Thyroid gland (tissue), 4 donors: ENCODE measurements around the gene AMFR. TPM values are rescaled to one million over a fixed set of nuclear protein-coding genes. Genes with fewer than 3 reads are reported as not detected.

Experiments used
- DNase-seq, 2 donors: peaks; one replicate each; pipeline ENCODE4 v3.0.0-alpha.2; 2019
- H3K27ac ChIP-seq, 3 donors: fragments of 200-600 bp; sonication (generic); 1 replicate in 2 of 3; 2 replicates in 1 of 3; pipeline ENCODE4 v1.5.1; 2016 to 2019; ENCODE audit warnings: mild to moderate bottlenecking in 1 of 3, moderate library complexity in 1 of 3
- H3K27me3 ChIP-seq: fragments of 200-600 bp; sonication (generic); one replicate; pipeline ENCODE4 v1.5.1; 2019
- H3K36me3 ChIP-seq, 2 donors: fragments of 200-600 bp; sonication (generic); one replicate each; pipeline ENCODE4 v1.5.1; 2016 to 2019
- H3K4me1 ChIP-seq, 2 donors: fragments of 200-600 bp; sonication (generic); one replicate each; pipeline ENCODE4 v1.5.1; 2017 to 2019
- H3K4me3 ChIP-seq, 3 donors: fragments of 200-600 bp; sonication (generic); replicated peaks in 1 of 3; 1 replicate in 2 of 3; 2 replicates in 1 of 3; pipeline ENCODE4 v1.5.1; 2016; ENCODE audit warnings: mild to moderate bottlenecking in 1 of 3
- H3K9me3 ChIP-seq: fragments of 200-600 bp; sonication (generic); one replicate; pipeline ENCODE4 v1.5.1; 2017
- CTCF ChIP-seq, 6 experiments: fragments of 200-600 bp in 3 of 6; fragments of 450-650 bp in 3 of 6; sonication (generic) in 3 of 6; IDR thresholded peaks; one replicate each; pipeline ENCODE4 v1.5.1; 2016 to 2019; ENCODE audit warnings: antibody characterized with exemption in 6 of 6, mild to moderate bottlenecking in 2 of 6, inconsistent platforms in 1 of 6, moderate library complexity in 1 of 6
- POLR2A ChIP-seq, 2 donors: fragments of 450-650 bp; IDR thresholded peaks; one replicate each; pipeline ENCODE4 v1.6.1; 2017; ENCODE audit warnings: antibody characterized with exemption in 2 of 2, mild to moderate bottlenecking in 2 of 2, moderate library complexity in 1 of 2
- WGBS, 2 donors: methylation state at CpG; one replicate each; pipeline ENCODE4 v1.1.5; 2017; 5-methylcytosine and 5-hydroxymethylcytosine counted together
- intact Hi-C: fragments of 100-400 bp; cut with DNase I; formaldehyde crosslinking; loops from one replicate; pipeline ENCODE4 v1.15.1; 2023
- total RNA-seq, 4 donors: library from RNA; depleted of rRNA; stranded (reverse); fragments of >200 nt; gene quantifications; one replicate each; pipeline ENCODE4 v1.2.3, GENCODE V29; 2016

The AMFR gene
- total RNA-seq, 4 donors from 2014 or later = 130 to 167 (median 146) TPM

GRCh38 chr16:56327929-56328258, 97.5 kb downstream of the AMFR start:
- no peaks in the 10 kb centered on the region for H3K36me3 ChIP-seq
- TF ChIP-seq POLR2A (IDR thresholded peaks at IDR 0.05) = no peak
- no peaks in the 10 kb centered on the region for H3K27me3 ChIP-seq
- WGBS, 2 donors = 82 to 88% methylated on average over 6 of the region's 6 CpGs
- H3K9me3 ChIP-seq = no peaks in the 10 kb centered on the region
- DNase-seq = no peak
- no peaks in the 10 kb centered on the region for H3K4me1 ChIP-seq
- no peak overlapping the region for H3K4me3 ChIP-seq
- no peak overlapping the region for H3K27ac ChIP-seq
- intact Hi-C loops = no loop called here

GRCh38 chr16:56327071-56327928, 98.0 kb downstream of the AMFR start:
- DNase-seq = no peak
- 83 to 88% methylated on average over 10 to 15 of the region's 18 CpGs for WGBS, 2 donors
- intact Hi-C loops = no loop called here
- no peaks in the 10 kb centered on the region for H3K27me3 ChIP-seq
- no peak for TF ChIP-seq POLR2A (IDR thresholded peaks at IDR 0.05)
- TF ChIP-seq CTCF (IDR thresholded peaks at IDR 0.05) = no peak
- H3K27ac ChIP-seq = no peak overlapping the region
- H3K4me3 ChIP-seq = no peak overlapping the region
- H3K4me1 ChIP-seq = no peaks in the 10 kb centered on the region
- no peaks in the 10 kb centered on the region for H3K36me3 ChIP-seq
- no peaks in the 10 kb centered on the region for H3K9me3 ChIP-seq

- DNase-seq = no peak
- 91 to 94% methylated on average over 5 to 6 of the region's 6 CpGs for WGBS, 2 donors
- Histone ChIP-seq H3K4me1 (no peaks in the 10 kb centered on the region), H3K9me3 (no peaks in the 10 kb centered on the region), H3K27me3 (no peaks in the 10 kb centered on the region), H3K4me3 (no peak overlapping the region), H3K27ac (no peak overlapping the region), H3K36me3 (no peaks in the 10 kb centered on the region)
- no peak for TF ChIP-seq CTCF (IDR thresholded peaks at IDR 0.05)
- TF ChIP-seq POLR2A (IDR thresholded peaks at IDR 0.05) = no peak
- intact Hi-C loops = no loop called here
These were observed 99.4 kb downstream of the AMFR start for GRCh38 chr16:56325956-56326355.

GRCh38 chr16:56324406-56324805, 100.9 kb downstream of the AMFR start:
- H3K4me3 ChIP-seq = no peak overlapping the region
- H3K9me3 ChIP-seq = no peaks in the 10 kb centered on the region
- intact Hi-C loops = no loop called here
- no peaks in the 10 kb centered on the region for H3K4me1 ChIP-seq
- no peak for DNase-seq
- TF ChIP-seq CTCF (IDR thresholded peaks at IDR 0.05) (no peak), POLR2A (IDR thresholded peaks at IDR 0.05) (no peak)
- WGBS, 2 donors = 90 to 92% methylated on average over 2 to 5 of the region's 9 CpGs
- no peak overlapping the region for H3K27ac ChIP-seq
- no peaks in the 10 kb centered on the region for H3K27me3 ChIP-seq
- H3K36me3 ChIP-seq = no peaks in the 10 kb centered on the region

- WGBS, 2 donors = 82 to 83% methylated on average over 7 to 9 of the region's 9 CpGs
- no peak overlapping the region for H3K4me3 ChIP-seq
- H3K36me3 ChIP-seq = no peaks in the 10 kb centered on the region
- DNase-seq = no peak
- H3K9me3 ChIP-seq = no peaks in the 10 kb centered on the region
- H3K27me3 ChIP-seq = no peaks in the 10 kb centered on the region
- H3K27ac ChIP-seq = no peak overlapping the region
- peaks cover 3 to 6% of the 10 kb centered on the region in 2 donors for H3K4me1 ChIP-seq
- intact Hi-C loops = no loop called here
- no peak for TF ChIP-seq CTCF (IDR thresholded peaks at IDR 0.05)
- TF ChIP-seq POLR2A (IDR thresholded peaks at IDR 0.05) = no peak
These were observed 103.8 kb downstream of the AMFR start for GRCh38 chr16:56321571-56321970.
